HCT116 (cell line): ENCODE data around the gene ALMS1. TPM values are rescaled to one million over a fixed set of nuclear protein-coding genes. Genes with fewer than 3 reads are reported as not detected.
"Not testable (repeated sequence)": the region's sequence is repeated elsewhere in the genome, so short reads cannot be mapped to it uniquely, and the experiment has no call there.

ENCODE experiments used
- ATAC-seq: fragments of 200-7000 bp; cut with Tn5 transposase; 2 replicates; pipeline ENCODE4 v1.9.1; 2020; ENCODE audit warnings: mild to moderate bottlenecking, moderate library complexity
- BruUV-seq: library from RNA; stranded (reverse); fragments of 400-500 nt; replicated peaks from 2 replicates; lab custom pipeline; 2021; lab: Mats Ljungman, UMichigan
- CTCF ChIA-PET: fragments of 300-600 bp; sonication (Branson Sonifier 250); formaldehyde crosslinking; loops from one replicate; lab custom pipeline; 2021; ENCODE audit warnings: antibody characterized with exemption; lab: Charles Lee
- POLR2A ChIA-PET: fragments of 300-600, 350-600 bp; sonication (Branson Sonifier 250); formaldehyde crosslinking; loops from one replicate; lab custom pipeline; 2021; ENCODE audit warnings: antibody characterized with exemption; lab: Charles Lee
- RAD21 ChIA-PET, 2 experiments: fragments of 300-600 bp; sonication (Branson Sonifier 250); formaldehyde crosslinking; loops; one replicate each; lab custom pipeline; 2023; ENCODE audit warnings: low total read pairs in 2 of 2; ENCODE audit not compliant: uncharacterized antibody in 2 of 2, unreplicated experiment in 2 of 2, low non-redundant PET in 1 of 2; lab: Charles Lee
- DNase-seq: peaks from one replicate; pipeline ENCODE4 v3.0.0-alpha.2; 2010; ENCODE audit warnings: low read depth, low spot score
- H2AFZ ChIP-seq: fragments of 200-600 bp; shearing (Covaris generic), sonication (generic); 2 replicates; pipeline ENCODE4 v1.6.1; 2017; ENCODE audit warnings: low read depth, mixed run types, mixed read lengths, antibody characterized with exemption, low read length; ENCODE audit not compliant: poor library complexity, severe bottlenecking
- H3K27ac ChIP-seq: 2 replicates; pipeline ENCODE4 v1.5.1; 2012; ENCODE audit warnings: low read depth, low read length
- H3K27me3 ChIP-seq: fragments of 200-600 bp; sonication (generic); 2 replicates; pipeline ENCODE4 v1.6.1; 2016; ENCODE audit warnings: mixed run types, low read length, mixed read lengths; ENCODE audit not compliant: insufficient read depth
- H3K36me3 ChIP-seq, 2 experiments: fragments of 200-500 bp in 1 of 2; fragments of 200-600 bp in 1 of 2; sonication (Bioruptor generic) in 1 of 2; sonication (generic) in 1 of 2; 2 replicates each; pipeline versions ENCODE4 v1.5.1 to v1.6.1; 2014 to 2016; ENCODE audit warnings: low read length in 2 of 2, inconsistent platforms in 1 of 2, mixed read lengths in 1 of 2, mixed run types in 1 of 2; ENCODE audit not compliant: insufficient read depth in 2 of 2, control insufficient read depth in 1 of 2
- H3K4me1 ChIP-seq, 2 experiments: fragments of 200-600 bp in 1 of 2; sonication (generic) in 1 of 2; 2 replicates each; pipeline versions ENCODE4 v1.5.1 to v1.6.1; 2012 to 2017; ENCODE audit warnings: low read length in 2 of 2, inconsistent platforms in 1 of 2, mild to moderate bottlenecking in 1 of 2, mixed read lengths in 1 of 2, mixed run types in 1 of 2, moderate library complexity in 1 of 2; ENCODE audit not compliant: insufficient read depth in 2 of 2, control insufficient read depth in 1 of 2
- H3K4me2 ChIP-seq: fragments of 200-600 bp; sonication (generic); 2 replicates; pipeline ENCODE4 v1.6.1; 2017; ENCODE audit warnings: mixed run types, low read length, mixed read lengths
- H3K4me3 ChIP-seq, 2 experiments: fragments of 200-600 bp in 1 of 2; sonication (generic) in 1 of 2; replicated peaks in 1 of 2; 2 replicates each; pipeline ENCODE4 v1.5.1; 2011 to 2016; ENCODE audit warnings: low read length in 2 of 2, control low read depth in 1 of 2, low read depth in 1 of 2, mild to moderate bottlenecking in 1 of 2, mixed read lengths in 1 of 2, mixed run types in 1 of 2
- H3K79me2 ChIP-seq: fragments of 200-600 bp; sonication (generic); 2 replicates; pipeline ENCODE4 v1.6.1; 2017; ENCODE audit warnings: mild to moderate bottlenecking, mixed run types, low read length, moderate library complexity, mixed read lengths; ENCODE audit not compliant: insufficient read depth
- H3K9ac ChIP-seq: fragments of 200-600 bp; sonication (generic); 2 replicates; pipeline ENCODE4 v1.6.1; 2016; ENCODE audit warnings: low read length, mixed read lengths
- H3K9me2 ChIP-seq: fragments of 200-600 bp; sonication (generic), shearing (Covaris generic); 2 replicates; pipeline ENCODE4 v1.6.1; 2017; ENCODE audit warnings: mixed run types, mild to moderate bottlenecking, moderate library complexity; ENCODE audit not compliant: insufficient read depth
- H3K9me3 ChIP-seq, 2 experiments: fragments of 200-500 bp in 1 of 2; fragments of 200-600 bp in 1 of 2; sonication (Bioruptor generic) in 1 of 2; sonication (generic) in 1 of 2; 2 replicates each; pipeline ENCODE4 v1.6.1; 2014 to 2017; ENCODE audit warnings: low read length in 2 of 2, mixed read lengths in 2 of 2, inconsistent platforms in 1 of 2, low read depth in 1 of 2, mild to moderate bottlenecking in 1 of 2, mixed run types in 1 of 2, moderate library complexity in 1 of 2; ENCODE audit not compliant: control insufficient read depth in 1 of 2, insufficient read depth in 1 of 2
- H4K20me1 ChIP-seq: fragments of 200-600 bp; sonication (generic), shearing (Covaris generic); 2 replicates; pipeline ENCODE4 v1.6.1; 2017; ENCODE audit warnings: mixed run types, mild to moderate bottlenecking, moderate library complexity; ENCODE audit not compliant: insufficient read depth
- RAD21 ChIP-seq: IDR thresholded peaks from 2 replicates; pipeline ENCODE4 v1.6.1; 2012; ENCODE audit warnings: low read depth, mild to moderate bottlenecking
- intact Hi-C: fragments of 100-400 bp; cut with micrococcal nuclease; formaldehyde crosslinking; loops from 2 replicates; pipeline ENCODE4 v1.10.0; 2022
- total RNA-seq: library from RNA; stranded (reverse); gene quantifications from one replicate; pipeline ENCODE4 v1.2.1, GENCODE V29; 2021; ENCODE audit not compliant: unreplicated experiment
- TF ChIP-seq, protein P1 (sequence below), 3 experiments: fragments of 200-600 bp in 1 of 3; sonication (generic) in 1 of 3; IDR thresholded peaks in 2 of 3; conservative IDR thresholded peaks in 1 of 3; 2 replicates each; pipeline ENCODE4 v1.5.1; 2012 to 2017; ENCODE audit warnings: low read depth in 2 of 3, low read length in 2 of 3, antibody characterized with exemption in 1 of 3, borderline replicate concordance in 1 of 3, control low read depth in 1 of 3, mild to moderate bottlenecking in 1 of 3, mixed read lengths in 1 of 3, mixed run types in 1 of 3, moderate library complexity in 1 of 3; ENCODE audit not compliant: insufficient read depth in 1 of 3

ALMS1 gene
- total RNA-seq, 1 experiment from 2014 or later = 20.5 TPM

DNA sequence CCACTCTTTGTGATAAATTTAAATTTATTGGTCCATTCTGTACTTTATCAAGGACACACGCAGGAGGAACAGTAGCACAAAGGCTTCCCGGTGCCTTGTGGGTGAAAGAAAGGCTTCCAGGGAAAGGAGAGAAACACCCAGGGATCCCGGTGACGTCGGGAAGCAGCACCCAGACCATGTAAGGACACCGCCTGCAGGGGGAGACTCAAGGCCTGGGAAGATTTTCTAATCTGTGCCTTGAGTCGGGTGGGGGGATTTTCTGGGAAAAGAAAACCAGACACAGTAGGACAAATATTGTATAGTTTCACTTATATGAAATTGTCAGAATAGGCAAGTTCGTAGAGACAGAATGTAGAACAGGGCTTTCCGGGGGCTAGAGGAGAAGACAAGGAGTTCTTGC, 239.0 kb downstream of the ALMS1 start:
- DNase-seq, H3K9me3 ChIP-seq, H3K4me2 ChIP-seq, RAD21 ChIA-PET, BruUV-seq, intact Hi-C loops, H3K27me3 ChIP-seq, POLR2A ChIA-PET, H3K9me2 ChIP-seq, H3K4me3 ChIP-seq, H3K79me2 ChIP-seq, H3K36me3 ChIP-seq, H3K4me1 ChIP-seq, H4K20me1 ChIP-seq, CTCF ChIA-PET, H3K27ac ChIP-seq, H3K9ac ChIP-seq, H2AFZ ChIP-seq: not testable (repeated sequence)
- peak; percentile 98 for ATAC-seq
- TF ChIP-seq, protein P1, sequence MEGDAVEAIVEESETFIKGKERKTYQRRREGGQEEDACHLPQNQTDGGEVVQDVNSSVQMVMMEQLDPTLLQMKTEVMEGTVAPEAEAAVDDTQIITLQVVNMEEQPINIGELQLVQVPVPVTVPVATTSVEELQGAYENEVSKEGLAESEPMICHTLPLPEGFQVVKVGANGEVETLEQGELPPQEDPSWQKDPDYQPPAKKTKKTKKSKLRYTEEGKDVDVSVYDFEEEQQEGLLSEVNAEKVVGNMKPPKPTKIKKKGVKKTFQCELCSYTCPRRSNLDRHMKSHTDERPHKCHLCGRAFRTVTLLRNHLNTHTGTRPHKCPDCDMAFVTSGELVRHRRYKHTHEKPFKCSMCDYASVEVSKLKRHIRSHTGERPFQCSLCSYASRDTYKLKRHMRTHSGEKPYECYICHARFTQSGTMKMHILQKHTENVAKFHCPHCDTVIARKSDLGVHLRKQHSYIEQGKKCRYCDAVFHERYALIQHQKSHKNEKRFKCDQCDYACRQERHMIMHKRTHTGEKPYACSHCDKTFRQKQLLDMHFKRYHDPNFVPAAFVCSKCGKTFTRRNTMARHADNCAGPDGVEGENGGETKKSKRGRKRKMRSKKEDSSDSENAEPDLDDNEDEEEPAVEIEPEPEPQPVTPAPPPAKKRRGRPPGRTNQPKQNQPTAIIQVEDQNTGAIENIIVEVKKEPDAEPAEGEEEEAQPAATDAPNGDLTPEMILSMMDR (IDR thresholded peaks at IDR 0.05 in 2 of 3, conservative IDR thresholded peaks at IDR 0.05 in 1 of 3; ENCODE audit: borderline replicate concordance in 1 of 3, insufficient read depth in 1 of 3, low read depth in 2 of 3, low read length in 2 of 3) = peak; percentile 20 to 33 (median 33); a peak in 3 of 6 replicates
- TF ChIP-seq RAD21 = peak; percentile 4; the same call in 1 of the 2 replicates

DNA sequence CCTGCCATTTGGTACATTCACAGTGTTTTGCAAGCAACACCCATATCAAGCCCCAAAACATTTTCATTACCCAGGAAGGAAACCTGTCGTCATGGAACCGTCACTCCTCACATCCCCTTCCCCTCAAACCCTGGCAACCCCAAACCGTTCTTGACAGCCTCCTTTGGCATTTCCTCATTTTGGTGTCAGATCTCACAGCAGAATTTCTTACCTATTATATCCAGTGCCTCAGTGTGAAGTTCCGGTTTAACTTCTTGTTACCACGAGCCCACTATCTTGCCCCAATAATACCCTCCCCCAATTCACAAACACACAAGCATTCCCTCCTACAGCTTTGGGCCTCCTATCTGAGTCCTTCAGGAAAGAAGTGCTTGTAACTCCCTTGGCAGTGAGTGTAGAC, 240.6 kb downstream of the ALMS1 start:
- POLR2A ChIA-PET, H3K9me3 ChIP-seq, H3K27me3 ChIP-seq, RAD21 ChIA-PET, H3K4me1 ChIP-seq, CTCF ChIA-PET, H3K79me2 ChIP-seq, H3K9me2 ChIP-seq, ATAC-seq, H2AFZ ChIP-seq, BruUV-seq, H3K9ac ChIP-seq, H4K20me1 ChIP-seq, intact Hi-C loops, DNase-seq, H3K4me2 ChIP-seq, H3K27ac ChIP-seq, H3K36me3 ChIP-seq, H3K4me3 ChIP-seq: not testable (repeated sequence)

DNA sequence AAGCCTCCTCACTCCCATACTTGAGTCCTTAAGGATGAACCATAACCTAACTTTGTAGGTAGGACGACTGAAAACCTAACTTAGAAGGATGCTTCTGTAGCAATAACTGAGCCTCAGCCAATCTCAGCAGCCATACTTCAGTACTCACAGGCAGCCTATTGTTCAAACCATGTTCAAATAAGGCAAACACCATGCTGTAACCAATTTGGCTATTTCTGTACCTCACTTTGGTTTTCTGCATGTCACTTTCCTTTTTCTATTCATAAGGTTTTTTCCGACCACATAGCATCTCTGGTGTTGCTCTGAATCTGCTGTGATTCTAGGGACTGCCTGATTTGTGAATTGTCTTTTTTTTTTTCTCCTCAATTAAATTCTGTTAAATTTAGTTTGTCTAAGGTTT, 242.9 kb downstream of the ALMS1 start:
- H3K4me2 ChIP-seq, H2AFZ ChIP-seq, DNase-seq, intact Hi-C loops, H3K27ac ChIP-seq, H3K4me3 ChIP-seq, POLR2A ChIA-PET, H3K79me2 ChIP-seq, H3K9ac ChIP-seq, BruUV-seq, H3K36me3 ChIP-seq, H4K20me1 ChIP-seq, ATAC-seq, H3K4me1 ChIP-seq, H3K9me3 ChIP-seq, H3K27me3 ChIP-seq, H3K9me2 ChIP-seq, CTCF ChIA-PET, RAD21 ChIA-PET: not testable (repeated sequence)
